G401 (cell line): Measurements from ENCODE around the gene ZNF366. TPM values are rescaled to one million over a fixed set of nuclear protein-coding genes. Genes with fewer than 3 reads are reported as not detected.

Experiments used
- DNase-seq: peaks from one replicate; pipeline ENCODE4 v3.0.0-alpha.2; 2015; ENCODE audit warnings: low spot score
- in situ Hi-C: cut with HindIII; loops from 2 replicates; pipeline ENCODE4 v1.10.0; 2016; ENCODE audit warnings: low sequenced_read_pairs, mixed read lengths
- total RNA-seq: library from RNA; depleted of rRNA; stranded (reverse); fragments of >200 nt; shearing (Covaris generic); gene quantifications from 2 replicates; pipeline ENCODE4 v1.2.3, GENCODE V29; 2014

ZNF366 gene
- total RNA-seq, 1 experiment from 2014 or later = not detected

DNA sequence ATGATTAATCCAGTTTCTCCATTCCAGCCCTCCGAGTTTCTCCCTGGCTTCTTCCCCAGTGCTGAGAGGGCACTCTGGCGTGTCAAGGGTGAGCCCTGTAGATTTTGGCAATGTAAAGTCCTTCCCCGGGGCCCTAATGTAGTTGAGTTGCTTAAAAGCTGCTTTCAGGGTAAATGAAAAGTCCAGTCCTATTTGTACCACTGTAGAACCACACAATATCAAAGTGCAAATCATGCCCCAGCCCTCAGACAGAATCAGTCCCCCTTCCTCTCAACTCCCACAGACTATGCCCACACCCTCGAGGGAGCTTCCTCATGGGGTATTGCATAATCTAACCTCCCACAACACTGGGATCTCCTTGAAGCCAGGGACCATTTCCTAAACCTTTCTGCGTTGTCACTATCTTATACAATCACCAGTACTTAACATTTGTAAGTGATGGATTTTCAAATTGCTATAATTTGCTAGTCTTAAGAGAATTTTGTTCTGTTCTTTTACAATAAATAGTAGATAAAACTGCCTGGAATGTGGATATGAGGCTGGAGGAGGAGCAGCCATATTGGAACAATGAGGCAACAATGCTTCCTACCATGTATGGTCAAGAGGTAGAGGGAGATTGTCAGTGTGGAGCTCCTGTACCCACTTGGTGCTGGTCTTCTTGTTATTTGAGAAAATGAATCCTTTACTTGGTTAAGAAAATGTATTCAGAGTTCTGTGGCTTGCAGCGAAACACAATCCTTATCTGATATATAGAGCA lies 34.4 kb downstream of the ZNF366 start:
- DNase-seq = no peak
- in situ Hi-C loops = no loop called here

DNA sequence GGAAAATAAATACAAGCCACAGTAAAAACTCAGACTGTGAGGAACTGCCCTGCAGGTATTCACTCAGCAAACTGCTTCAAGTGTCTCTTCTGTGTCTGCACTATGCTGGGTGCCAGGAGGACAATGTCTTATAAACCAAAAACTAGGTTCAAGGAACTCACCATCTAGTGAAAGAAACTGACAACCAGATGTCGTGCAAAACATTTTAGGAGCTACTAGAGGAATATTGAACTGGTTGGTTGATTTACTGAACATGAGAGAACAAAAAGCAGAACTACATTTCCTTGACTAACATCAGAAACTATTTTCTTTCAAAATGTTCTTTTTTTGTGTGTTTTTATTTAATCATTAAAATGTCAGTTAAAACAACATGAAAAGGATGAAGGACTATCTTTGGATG lies 35.2 kb downstream of the ZNF366 start:
- in situ Hi-C loops = no loop called here

DNA sequence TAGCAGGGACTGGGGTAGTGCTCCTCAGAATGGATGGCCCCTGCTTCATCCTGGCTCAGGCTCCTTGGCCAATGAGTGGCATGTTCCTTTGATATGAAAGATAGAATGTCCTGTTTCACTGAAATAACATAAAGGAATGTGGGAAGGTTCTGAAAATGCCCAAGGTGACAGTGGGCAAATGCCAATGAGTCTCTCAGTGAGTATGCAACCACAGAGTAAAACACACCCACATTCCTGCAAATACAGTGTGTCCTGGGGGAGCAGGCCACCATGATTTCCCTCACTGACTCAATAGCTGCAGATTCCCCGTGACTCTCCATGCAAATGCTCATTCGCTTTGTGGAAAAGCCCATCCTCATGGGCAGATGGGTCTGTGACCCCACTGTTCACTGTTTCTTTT lies 36.4 kb downstream of the ZNF366 start:
- DNase-seq = no peak
- in situ Hi-C loops = no loop called here

More for the DNA sequence above, 35.2 kb downstream of the ZNF366 start:
- DNase-seq = no peak

DNA sequence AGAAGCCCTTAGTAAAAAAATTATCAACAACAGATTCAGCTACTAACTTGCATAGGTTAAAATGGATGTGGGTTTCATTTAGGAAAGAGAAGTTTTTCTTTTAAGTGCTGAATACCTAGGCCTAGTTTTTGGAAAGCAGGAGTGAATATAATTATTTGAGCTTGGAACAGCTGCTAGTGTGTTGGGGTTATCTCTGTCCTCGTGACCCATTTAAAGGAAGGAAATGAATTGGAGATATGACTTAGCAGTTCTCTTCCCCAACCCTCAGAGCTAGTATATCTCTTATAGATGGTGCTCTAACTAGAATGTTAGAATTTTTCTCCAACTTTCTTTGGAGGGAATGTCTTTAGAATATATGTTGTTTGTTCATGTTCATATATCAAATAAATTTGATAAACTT lies 38.6 kb downstream of the ZNF366 start:
- in situ Hi-C loops = no loop called here
- DNase-seq = no peak

DNA sequence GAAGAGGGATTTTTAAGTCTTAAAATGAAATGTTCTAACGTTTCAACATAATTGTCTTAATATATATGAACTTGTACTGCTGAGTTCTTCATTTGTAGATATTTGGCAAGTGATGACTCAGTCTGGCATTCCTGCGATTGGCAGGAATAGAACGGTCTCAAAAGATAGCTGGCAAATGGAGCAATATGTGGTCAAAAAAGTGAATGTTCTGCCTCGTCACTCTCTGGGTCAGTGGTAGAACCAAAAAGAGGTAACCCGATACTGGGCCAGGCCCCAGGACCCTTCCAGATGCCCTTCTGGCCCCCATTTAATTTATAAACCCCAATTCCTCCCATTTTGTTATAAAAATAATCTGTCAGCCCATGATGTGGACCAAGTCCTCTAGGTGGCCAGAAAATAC lies 39.2 kb downstream of the ZNF366 start:
- DNase-seq = no peak
- in situ Hi-C loops = no loop called here

DNA sequence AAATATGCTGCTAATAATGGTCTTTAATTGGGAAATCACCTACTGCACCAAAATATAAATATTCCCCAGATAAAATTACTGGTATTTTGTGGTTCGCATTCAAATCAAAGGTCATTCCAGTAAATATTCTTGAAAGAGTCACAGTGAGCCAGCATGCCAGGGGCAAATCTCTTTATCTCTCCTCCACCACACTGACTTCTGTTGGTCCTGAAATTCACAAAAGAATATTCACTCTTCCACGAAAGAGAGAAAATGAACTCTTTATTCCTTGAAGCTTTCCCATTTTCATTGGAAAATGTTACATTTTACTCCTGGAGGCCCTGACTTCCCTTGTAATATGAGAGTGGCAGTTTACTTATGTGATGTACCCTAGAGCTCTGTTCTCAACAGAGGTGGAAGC lies 39.7 kb downstream of the ZNF366 start:
- in situ Hi-C loops = no loop called here
- no peak for DNase-seq

DNA sequence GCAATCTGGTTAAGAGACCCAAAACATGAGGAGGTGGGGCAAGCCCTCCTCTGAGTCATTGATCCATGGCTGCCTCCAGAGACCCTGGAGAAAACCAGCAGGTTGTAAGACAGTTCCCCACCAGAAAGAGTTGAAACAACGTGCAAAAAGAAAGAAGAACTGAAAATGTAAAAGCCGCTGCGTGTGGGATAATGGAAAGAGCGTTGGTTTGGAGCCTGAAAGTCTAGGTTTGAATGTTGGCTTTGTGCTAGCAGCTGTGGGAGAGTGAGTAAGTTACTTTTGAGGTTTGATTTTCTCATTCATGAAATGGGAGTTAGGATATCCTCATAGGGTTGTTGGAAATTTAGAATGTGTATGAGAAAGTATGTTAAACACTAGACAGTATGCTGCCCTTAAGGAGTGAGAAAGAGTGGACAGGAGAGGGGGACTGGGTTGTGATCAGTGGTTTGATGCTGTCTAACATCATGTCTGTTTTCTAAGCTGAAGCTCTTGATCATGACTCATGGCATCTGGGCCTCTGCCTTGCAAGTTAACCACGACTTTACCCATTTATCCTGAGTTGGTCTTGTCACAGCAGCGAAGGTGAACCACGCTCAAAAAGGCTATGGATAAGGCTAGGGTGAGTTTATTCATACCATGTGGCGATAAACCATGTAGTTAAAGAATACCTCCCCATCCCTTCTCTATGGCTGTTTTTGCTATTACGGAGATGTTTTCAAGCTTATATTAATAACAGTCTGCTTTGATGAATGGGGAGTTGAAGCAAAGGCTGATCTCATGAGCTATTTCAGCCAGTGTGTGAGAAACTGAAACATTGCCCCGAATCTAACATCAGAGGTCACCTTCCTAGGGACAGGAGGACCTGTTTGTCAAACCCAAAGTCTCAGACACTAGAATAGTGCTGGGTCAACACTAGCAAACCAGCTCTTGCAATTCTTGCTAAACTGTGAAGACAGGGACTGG lies 41.3 kb downstream of the ZNF366 start:
- DNase-seq = no peak
- in situ Hi-C loops = no loop called here

DNA sequence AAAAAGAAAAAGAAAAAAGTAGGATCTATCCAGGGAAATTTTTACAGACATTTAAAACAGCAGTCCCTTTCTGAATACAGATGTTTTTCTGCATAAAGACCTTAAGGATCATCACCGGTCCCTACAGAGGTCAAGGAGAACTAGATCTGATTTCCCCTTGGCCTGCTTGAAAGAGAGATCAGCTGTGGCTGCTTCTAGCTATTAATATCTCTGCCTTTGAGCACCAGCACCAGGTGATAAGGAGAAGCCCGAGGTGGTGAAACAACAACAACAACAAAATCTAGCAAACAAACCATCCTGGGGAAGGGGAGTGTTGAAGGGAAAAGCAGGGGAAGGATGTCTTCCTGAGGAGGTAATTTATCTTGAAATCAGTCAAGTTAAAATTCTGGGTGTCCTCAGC lies 42.1 kb downstream of the ZNF366 start:
- in situ Hi-C loops = no loop called here
- DNase-seq = no peak

DNA sequence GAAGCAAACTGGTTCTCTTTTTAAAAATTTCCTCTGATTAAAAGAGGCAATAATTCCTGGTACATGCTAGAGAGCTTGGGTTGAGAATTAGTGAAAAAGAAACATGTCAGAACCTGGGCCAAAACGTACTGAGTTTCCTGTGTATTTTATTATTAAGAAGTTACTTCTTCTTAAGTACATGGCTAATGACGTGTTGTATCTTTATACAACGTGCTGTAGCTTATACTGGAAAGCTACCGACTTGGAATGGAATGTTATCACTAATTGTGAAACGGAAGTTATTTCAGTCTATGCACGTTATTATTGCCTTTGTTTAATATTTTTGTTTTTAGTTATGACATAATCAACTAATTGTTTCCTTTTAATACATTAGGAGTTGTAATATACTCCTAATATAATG lies 43.1 kb downstream of the ZNF366 start:
- in situ Hi-C loops = no loop called here
- DNase-seq = no peak

DNA sequence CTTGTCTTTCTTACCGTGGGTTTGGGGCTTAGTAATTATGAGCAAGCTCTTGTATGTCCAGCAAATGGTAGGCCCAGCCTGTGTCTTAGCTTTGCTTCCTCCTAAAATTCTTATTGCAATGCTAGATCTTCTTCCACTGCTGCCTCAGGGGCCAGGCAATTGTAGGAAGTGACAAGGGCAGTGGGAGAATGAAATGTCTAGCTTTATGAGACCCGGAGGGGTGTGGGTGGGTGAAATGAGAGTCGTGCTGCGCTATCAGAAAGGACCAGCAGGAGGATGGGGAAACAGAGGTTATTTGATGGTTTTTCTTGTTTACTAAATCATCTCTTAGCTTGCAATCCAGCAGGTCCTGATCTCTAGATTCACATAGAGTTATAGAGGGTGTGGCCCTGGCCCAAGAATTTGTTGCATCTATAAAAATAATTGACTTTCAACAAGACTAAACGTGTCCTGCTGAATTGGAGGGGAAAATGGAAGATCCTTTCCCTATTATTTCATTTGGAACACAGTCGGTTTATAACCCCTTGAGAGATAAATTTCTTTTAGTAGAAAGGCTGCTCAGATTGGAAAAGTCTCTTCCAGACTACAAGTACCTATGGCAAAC lies 43.7 kb downstream of the ZNF366 start:
- no peak for DNase-seq
- in situ Hi-C loops = no loop called here

DNA sequence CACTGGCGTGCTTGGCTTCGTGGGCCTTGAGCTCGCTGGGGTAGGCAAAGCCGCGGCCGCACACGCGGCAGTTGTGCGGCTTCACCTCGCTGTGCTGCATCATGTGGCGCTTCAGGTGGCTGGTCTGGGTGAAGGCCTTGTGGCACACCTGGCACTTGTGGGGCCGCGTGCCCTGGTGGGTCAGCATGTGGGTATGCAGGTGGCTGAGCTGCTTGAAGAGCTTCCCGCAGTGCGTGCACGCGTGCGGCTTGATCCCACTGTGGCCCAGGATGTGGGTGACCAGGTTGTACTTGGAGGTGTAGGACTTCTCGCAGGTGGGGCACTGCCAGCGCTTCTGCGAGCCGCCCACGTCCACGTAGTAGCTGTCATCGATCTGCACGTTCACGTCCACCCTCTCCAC lies 46.8 kb downstream of the ZNF366 start:
- no peak for DNase-seq
- in situ Hi-C loops = no loop called here

DNA sequence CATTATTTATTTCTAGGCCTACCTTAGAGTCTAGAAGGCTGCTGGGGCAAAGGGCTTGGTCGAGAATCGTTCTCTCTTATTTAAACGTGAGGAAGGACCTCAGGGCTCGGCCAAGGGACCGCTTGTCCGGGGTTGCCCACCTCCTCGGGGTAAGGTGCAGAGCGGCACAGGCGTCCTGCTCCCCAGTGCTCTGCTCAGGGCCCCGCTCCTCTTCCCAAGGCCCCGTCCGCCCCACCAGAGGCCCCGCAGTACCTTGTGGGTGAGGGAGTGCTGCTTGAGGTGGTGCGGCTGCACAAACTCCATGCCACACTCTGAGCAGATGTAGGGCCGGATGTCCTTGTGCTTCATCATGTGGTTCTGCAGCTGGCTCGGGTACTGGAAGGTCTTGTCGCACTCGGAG lies 47.3 kb downstream of the ZNF366 start:
- in situ Hi-C loops = no loop called here
- no peak for DNase-seq

DNA sequence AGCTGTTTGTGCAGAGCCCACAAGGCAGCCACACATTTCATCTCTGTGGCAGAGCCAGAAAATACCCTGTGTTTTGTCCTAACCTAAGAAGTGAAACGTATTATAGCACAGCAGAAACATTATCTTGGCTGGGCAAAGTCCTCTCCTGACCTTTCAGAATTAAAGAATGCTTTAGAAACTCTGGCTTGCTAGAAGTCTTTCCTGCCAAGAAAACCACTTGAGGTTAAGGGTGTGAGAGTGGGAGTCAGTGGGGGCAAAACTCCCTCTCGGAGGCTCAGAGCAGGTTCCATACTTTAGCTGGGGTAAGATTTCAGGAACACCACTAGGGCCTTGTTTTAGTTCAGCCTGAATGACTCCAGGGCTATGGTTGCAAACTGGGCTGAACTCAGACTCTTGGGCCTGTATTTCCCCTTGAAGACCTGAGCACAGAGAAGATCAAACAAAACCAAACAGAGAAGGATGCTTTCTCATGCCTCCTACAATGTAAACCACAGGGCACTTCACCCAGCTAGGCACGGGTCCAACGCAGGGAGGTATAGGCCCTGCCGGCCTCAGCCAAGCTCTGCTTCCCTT lies 48.0 kb downstream of the ZNF366 start:
- no peak for DNase-seq
- in situ Hi-C loops = no loop called here

DNA sequence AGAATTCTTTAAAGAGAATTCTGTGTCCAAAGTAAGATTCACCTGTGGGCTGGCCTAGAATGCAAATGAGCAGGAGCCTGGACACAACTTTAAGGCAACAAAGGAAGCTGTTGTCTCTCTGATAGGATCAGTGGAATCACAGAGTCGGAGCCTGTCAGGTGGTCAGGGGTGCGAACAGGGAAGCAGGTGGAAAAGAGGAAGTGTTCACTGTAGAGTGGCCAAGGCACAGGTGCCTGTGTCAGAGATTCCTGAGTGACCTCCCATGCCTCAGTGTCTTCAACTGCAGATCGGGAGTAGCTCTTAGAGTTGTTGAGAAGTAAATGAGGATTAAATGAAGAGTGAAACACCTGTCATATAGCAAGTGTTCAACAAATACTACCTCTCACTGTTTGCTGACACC lies 48.8 kb downstream of the ZNF366 start:
- no peak for DNase-seq
- in situ Hi-C loops = no loop called here

DNA sequence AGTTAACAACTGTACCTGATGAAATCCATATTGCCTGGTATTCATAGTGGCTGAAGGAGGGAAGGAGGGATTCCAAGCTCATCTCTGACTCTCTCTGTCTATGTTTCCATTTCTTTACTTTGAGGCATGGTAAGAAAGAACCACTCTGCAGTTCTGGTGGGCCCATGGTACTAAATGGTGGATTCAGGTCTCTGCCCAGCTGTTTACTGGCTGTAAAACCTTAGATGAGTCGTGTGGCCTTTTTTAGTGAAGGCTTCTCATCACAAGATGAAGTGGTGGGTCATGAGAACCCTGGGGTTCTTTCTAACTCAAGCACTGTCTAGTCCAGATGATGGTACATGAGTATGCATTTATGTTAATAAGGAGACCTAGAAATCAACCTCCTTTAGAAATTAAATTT lies 49.7 kb downstream of the ZNF366 start:
- no peak for DNase-seq
- in situ Hi-C loops = no loop called here

DNA sequence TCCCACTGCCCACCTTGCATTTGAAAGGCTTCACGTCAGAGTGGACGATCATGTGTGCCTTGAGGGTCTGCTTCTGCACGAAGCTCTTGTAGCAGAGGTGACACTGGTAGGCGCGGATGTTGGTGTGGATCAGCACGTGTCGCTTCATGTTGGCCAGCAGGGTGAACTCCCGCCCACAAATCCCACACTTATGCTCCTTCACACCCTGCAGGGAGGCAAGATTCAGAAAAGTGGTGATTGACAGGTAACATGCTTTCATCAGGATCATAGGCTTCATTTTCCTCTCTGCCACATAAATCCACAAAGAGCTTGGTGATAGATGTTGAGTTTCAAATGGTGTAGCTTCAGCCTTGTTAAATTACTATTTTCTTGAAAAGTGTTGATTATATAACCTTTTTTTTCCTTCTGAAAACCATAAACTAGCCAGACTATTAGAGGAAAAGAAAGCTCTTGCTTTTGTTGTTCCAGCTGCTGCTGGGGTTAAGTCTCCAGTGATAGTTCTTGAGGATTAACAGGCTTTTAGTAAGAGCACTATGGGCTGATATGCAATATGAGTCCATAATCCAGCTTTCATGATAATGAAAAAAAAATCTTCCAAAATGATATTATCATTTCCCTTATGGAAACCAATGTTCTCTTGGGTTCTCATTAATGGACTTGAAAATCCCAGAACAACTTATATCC lies 50.7 kb downstream of the ZNF366 start:
- DNase-seq = no peak
- in situ Hi-C loops = no loop called here

DNA sequence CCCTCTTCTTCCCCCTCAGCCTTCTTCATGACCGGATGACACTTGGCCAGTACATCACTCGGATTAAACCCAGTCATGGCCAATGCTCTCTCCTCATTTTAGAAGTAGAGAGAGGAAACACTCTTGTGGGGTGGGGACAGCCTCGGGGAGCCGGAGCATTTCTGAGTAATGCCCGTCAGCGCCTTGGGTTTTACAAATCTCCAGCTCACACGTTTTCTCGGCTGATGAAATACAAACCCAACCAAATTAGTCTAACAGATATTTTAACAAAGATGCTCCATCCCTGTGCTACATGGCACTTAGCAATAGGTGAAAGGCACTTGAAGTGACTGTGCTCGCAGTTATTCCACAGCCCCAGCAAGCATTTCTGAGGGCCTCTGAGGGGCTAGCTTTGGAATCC lies 51.7 kb downstream of the ZNF366 start:
- in situ Hi-C loops = no loop called here
- DNase-seq = no peak

DNA sequence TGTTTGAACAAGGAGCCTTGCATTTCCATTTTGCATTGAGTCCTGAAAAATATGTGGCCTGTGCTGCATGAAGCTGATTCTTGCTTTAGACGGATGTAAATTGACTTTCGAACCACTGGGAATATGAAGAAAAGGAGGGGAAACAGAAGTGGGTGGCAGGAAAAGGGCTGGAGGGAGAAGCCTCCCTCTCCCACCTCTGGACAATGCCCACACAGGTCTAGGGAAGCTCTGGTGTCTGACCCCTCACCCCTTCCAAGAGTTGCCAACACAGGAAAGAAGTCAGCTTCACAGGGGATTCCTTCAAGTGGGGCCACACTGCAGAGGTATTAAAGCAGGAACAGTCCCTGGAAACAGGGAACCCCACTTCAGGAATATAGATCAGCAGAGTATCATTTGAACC lies 52.2 kb downstream of the ZNF366 start:
- no peak for DNase-seq
- in situ Hi-C loops = no loop called here

DNA sequence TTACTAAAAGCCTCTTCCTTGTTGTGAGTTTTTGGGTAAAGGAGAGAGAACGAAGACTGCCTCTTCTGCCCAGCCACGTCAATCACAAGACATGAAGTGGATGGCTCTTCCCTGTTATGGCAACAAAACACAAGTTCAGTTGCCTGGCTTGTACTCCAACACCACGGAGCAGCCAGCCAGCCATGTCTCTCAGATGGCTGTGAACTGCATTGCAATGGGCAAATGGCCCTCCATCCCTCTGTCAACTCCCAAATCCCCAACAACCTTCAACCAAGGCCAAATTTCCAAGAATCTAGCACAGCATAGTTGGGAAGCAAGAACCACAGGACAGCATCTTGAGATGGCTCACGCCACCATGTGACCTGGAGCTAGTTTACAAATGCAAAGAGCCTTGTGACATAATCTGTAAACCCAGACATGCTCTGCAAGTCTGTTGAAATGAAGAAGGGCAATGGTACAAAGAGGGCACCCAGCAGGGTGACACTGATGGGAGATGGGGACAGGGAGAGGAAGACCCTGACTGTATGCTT lies 53.9 kb downstream of the ZNF366 start:
- no peak for DNase-seq

More for the DNA sequence above, 53.9 kb downstream of the ZNF366 start:
- in situ Hi-C loops = no loop called here
